HG02588 (cell line): ENCODE data around the gene ERN1.

Experiments
- ATAC-seq: cut with Tn5 transposase; IDR thresholded peaks from one replicate; pipeline ENCODE4 v1.9.1; 2021; ENCODE audit warnings: mild to moderate bottlenecking, moderate library complexity; ENCODE audit not compliant: unreplicated experiment

Gene ERN1

GRCh38 chr17:63997341-63998048 is 132.4 kb downstream of the ERN1 start:
- no peak for ATAC-seq

- no peak for ATAC-seq
These were observed 133.3 kb downstream of the ERN1 start for GRCh38 chr17:63996430-63997182.

DNA sequence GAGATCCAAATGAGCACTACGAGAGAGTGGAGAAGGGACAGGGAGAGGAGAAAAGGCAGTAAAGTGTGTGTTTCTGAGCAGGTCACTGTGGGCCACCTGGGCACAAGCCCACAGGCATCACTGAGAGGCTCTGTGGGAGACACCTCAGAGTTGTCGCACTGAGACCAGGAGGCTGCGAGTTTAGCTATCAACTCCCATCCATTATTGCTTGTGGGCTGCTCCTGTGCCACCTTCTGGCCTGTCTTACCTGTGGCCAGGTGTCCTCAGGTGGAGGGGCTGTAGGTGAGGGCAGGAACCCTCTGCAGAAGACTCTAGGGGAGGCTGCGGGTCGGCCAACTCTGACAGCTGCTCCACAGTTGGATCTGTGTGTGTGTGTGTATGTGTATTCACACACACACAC is 134.3 kb downstream of the ERN1 start:
- no peak for ATAC-seq

GRCh38 chr17:63993368-63993985 is 136.5 kb downstream of the ERN1 start:
- ATAC-seq = no peak

DNA sequence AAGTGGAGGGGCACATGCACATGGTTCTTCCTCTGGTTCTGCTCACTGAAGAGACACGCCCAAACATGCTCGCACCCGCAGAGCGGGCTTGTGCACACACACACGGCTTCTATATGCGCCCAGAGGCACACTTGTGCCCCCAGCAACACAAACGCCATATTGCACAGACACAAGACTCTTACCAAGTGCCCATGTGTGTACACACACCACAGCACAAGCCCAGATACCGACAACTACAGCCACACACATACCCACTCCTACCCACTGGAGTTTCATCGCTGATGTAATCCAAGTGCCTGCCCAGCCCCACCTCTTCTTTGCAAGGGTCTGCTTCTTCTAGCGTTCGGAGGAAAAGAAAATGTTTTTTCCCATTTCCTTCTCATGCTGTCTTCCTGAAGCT is 138.3 kb downstream of the ERN1 start:
- no peak for ATAC-seq

DNA sequence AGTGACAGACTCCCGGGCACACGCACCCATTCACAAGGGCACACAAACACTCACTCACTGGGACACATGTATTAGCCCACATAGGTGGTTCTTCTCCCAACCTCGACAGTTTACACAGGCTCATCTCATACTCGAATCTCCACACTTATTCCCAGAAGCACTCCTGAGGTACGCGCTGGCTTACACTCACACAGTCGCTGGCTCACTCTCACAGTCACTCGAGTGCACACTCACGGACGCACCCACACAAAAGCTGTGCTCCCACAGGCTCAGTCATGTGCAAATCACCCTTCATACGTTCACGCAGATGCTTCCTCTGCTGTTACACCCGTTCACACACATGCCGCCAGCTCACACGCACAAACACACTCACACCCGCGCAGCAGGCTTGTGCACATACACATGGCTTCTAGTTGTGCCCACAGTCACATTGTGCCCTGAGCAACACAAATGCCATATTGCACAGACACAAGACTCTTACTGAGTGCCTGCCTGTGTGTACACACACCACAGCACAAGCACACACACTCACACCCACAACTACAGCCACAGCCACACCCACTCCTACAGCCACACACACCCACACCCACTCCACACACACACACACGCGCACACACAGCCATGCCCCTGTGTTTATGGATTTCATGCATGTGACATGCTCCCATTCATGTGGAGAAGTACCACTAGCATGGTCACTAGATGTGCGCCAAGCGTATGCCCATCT is 140.2 kb downstream of the ERN1 start:
- no peak for ATAC-seq
